Chondrocyte (in vitro differentiated cells): ENCODE results near the gene CMTM8. TPM values are rescaled to one million over a fixed set of nuclear protein-coding genes. Genes with fewer than 3 reads are reported as not detected.

ENCODE experiments used
- DNase-seq: peaks from one replicate; pipeline ENCODE4 v3.0.0; 2021; ENCODE audit warnings: mixed read lengths, low spot score
- H3K27ac Mint-ChIP-seq: one replicate; pipeline ENCODE4 v1.8.0; 2021; ENCODE audit warnings: mild to moderate bottlenecking, moderate library complexity, mixed read lengths; ENCODE audit not compliant: unreplicated experiment
- H3K27me3 Mint-ChIP-seq: 2 replicates; pipeline ENCODE4 v1.8.0; 2021; ENCODE audit warnings: low read depth, mixed read lengths
- H3K36me3 Mint-ChIP-seq: 2 replicates; pipeline ENCODE4 v1.8.0; 2021; ENCODE audit warnings: low read depth, mixed read lengths
- H3K4me1 Mint-ChIP-seq: 2 replicates; pipeline ENCODE4 v1.8.0; 2021; ENCODE audit warnings: low read depth, mild to moderate bottlenecking, mixed read lengths
- H3K4me3 Mint-ChIP-seq: one replicate; pipeline ENCODE4 v1.8.0; 2021; ENCODE audit warnings: mild to moderate bottlenecking, moderate library complexity, mixed read lengths; ENCODE audit not compliant: unreplicated experiment
- H3K9me3 Mint-ChIP-seq: 2 replicates; pipeline ENCODE4 v1.8.0; 2021; ENCODE audit warnings: low read depth, mixed read lengths
- total RNA-seq: library from RNA; stranded (reverse); gene quantifications from 3 replicates; pipeline ENCODE4 v1.2.1, GENCODE V29; 2021
- TF ChIP-seq, protein P1 (sequence below): fragments of 200-600 bp; sonication (generic); IDR thresholded peaks from 2 replicates; pipeline ENCODE4 v1.5.0; 2021; ENCODE audit warnings: antibody characterized with exemption, mild to moderate bottlenecking, moderate library complexity

Gene CMTM8
- total RNA-seq, 1 donor from 2014 or later, result 2.5 TPM

DNA sequence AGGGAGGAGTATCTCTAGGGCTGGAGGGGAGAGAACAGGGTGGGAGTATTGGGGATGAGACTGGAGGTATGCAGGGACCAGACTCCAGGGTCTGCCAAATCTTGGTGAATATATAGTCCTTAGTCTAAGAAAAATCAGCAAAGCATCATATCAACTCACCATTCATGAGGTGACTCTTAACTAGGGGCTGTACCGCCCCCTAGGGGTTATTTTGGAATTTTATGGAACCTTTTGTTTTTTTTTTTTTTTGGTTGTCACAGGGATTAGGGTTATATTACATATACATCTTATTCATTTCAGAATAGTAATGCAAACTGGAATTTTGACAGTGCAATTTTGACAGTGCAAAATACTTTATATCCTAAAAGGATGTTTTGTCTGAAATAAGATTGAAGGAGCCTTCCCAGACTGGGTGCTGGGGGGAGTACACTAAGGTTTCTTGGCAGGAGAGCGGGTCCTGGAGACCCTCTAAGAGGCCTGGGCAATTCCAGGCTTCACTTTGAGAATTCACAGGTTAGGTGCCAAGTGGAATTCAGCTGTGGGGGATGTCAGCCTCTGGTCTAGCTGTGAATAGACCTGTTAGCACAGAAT, 160.6 kb downstream of the CMTM8 start:
- Mint-ChIP-seq H3K9me3 (no peaks in the 10 kb centered on the region), H3K4me1 (peaks cover 11% of the 10 kb centered on the region), H3K4me3 (no peak overlapping the region), H3K36me3 (no peaks in the 10 kb centered on the region), H3K27me3 (no peaks in the 10 kb centered on the region), H3K27ac (no peak overlapping the region)
- TF ChIP-seq, protein P1, sequence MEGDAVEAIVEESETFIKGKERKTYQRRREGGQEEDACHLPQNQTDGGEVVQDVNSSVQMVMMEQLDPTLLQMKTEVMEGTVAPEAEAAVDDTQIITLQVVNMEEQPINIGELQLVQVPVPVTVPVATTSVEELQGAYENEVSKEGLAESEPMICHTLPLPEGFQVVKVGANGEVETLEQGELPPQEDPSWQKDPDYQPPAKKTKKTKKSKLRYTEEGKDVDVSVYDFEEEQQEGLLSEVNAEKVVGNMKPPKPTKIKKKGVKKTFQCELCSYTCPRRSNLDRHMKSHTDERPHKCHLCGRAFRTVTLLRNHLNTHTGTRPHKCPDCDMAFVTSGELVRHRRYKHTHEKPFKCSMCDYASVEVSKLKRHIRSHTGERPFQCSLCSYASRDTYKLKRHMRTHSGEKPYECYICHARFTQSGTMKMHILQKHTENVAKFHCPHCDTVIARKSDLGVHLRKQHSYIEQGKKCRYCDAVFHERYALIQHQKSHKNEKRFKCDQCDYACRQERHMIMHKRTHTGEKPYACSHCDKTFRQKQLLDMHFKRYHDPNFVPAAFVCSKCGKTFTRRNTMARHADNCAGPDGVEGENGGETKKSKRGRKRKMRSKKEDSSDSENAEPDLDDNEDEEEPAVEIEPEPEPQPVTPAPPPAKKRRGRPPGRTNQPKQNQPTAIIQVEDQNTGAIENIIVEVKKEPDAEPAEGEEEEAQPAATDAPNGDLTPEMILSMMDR, result peak; percentile 87
- DNase-seq, result no peak

DNA sequence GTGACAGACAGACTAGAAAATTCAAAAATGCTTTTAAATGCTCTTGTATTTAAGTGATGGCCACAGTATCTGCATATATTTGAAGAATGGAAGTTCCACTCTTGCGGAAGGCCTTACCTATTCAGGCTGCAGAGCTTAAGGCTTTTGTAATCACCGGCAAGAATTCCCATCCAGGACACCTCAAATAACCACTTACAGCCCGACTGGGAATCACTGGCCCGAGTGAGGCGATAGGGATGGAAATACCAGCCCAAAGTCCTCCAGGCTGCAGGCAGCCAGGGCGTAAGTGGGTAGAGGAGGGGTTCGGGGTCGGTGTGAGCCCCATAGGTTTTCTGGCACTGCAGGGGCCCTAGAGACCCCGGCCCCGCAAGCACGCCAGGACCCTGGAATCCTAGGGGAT, 162.6 kb downstream of the CMTM8 start:
- Mint-ChIP-seq H3K4me1 (peaks cover 11% of the 10 kb centered on the region), H3K27me3 (no peaks in the 10 kb centered on the region), H3K4me3 (peak overlapping the region; percentile 77), H3K27ac (peak overlapping the region; percentile 94), H3K9me3 (no peaks in the 10 kb centered on the region), H3K36me3 (no peaks in the 10 kb centered on the region)
- TF ChIP-seq, protein P1, result no peak
- DNase-seq, result no peak

DNA sequence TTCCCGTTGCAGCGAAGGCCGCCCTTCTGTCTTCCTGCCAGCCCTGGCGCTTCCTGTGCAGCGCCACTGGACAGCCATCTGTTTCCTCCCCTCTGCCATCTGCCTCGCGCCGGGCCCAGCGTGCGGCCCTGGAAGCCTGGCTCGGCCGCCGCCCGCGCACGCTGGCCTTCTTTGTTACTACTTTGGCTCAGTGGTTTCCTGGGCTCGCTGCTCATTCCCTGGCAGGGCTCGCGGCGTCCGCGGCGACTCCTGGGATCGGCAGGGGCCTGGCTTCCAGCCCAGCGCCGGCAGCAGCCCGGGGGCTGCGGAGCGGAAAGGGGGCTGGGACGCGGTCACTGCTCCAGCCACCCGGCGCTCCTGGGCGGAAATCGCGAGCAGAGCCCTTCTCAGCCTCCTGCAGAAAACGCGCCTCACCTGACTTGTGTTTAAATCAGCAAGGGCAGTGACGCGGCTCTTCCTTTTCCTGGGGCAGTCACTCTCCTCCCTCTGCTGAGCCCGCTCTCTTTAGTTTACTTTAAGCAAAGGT, 163.1 kb downstream of the CMTM8 start:
- Mint-ChIP-seq H3K27me3 (no peaks in the 10 kb centered on the region), H3K27ac (peak overlapping the region; percentile 94), H3K36me3 (no peaks in the 10 kb centered on the region), H3K4me3 (peak overlapping the region; percentile 77), H3K4me1 (peaks cover 11% of the 10 kb centered on the region), H3K9me3 (no peaks in the 10 kb centered on the region)
- DNase-seq, result no peak
- TF ChIP-seq, protein P1, result peak; percentile 41

DNA sequence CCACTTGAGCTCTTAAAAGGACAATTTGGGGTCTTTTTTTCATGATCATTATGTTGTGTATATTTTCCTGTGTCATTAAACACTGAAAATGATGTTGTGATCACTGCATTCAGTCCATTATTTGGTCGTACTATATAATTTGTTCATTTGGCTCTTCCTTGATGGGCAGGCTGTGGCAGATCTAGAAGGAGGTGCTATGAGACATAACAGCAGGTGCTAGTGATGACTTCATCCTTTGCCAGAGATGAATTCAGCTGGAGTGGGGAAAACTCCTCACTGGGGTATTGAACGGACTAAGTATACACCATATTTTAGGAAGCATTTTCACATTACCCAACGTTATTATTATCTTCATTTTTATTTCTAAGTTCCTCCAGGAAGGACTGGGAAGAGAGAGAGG, 165.2 kb downstream of the CMTM8 start:
- Mint-ChIP-seq H3K36me3 (no peaks in the 10 kb centered on the region), H3K27me3 (no peaks in the 10 kb centered on the region), H3K27ac (no peak overlapping the region), H3K4me3 (no peak overlapping the region), H3K4me1 (peaks cover 11% of the 10 kb centered on the region), H3K9me3 (no peaks in the 10 kb centered on the region)
- DNase-seq, result no peak
- TF ChIP-seq, protein P1, result no peak

DNA sequence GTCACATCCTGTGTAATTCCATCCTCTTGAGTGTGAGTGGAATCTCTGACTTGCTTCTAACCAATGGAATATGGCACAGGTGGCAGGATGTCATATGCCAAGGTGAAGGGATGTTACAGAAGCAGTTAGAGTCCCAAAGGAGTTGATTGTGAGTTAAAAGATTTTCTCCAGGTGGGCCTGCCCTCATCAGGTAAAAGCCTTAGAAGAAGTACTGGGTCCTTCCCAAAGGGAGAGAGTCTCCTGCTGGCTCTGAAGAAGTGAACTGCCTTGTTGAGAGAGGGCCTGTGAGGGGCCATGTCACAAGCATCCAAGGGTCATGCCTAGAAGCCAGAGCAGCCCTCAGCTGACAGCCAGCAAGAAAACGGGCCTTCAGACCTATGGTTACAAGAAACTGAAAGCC, 166.2 kb downstream of the CMTM8 start:
- no peak for DNase-seq
- TF ChIP-seq, protein P1, result no peak
- Mint-ChIP-seq H3K36me3 (no peaks in the 10 kb centered on the region), H3K4me3 (no peak overlapping the region), H3K27me3 (no peaks in the 10 kb centered on the region), H3K4me1 (peaks cover 11% of the 10 kb centered on the region), H3K9me3 (no peaks in the 10 kb centered on the region), H3K27ac (no peak overlapping the region)
